Prostate gland (tissue), 2 donors: Measurements from ENCODE around the gene H2AZ1.

Source experiments
- POLR2A ChIP-seq: fragments of 450-650 bp; IDR thresholded peaks from one replicate; pipeline ENCODE4 v1.6.1; 2016; ENCODE audit warnings: antibody characterized with exemption, mild to moderate bottlenecking
- TF ChIP-seq, protein P1 (sequence below), 4 experiments: fragments of 200-600 bp in 2 of 4; fragments of 450-650 bp in 2 of 4; sonication (generic) in 2 of 4; IDR thresholded peaks; 1 replicate in 3 of 4; 2 replicates in 1 of 4; pipeline ENCODE4 v1.5.1; 2016 to 2019; ENCODE audit warnings: antibody characterized with exemption in 4 of 4, mild to moderate bottlenecking in 2 of 4, moderate library complexity in 2 of 4

DNA sequence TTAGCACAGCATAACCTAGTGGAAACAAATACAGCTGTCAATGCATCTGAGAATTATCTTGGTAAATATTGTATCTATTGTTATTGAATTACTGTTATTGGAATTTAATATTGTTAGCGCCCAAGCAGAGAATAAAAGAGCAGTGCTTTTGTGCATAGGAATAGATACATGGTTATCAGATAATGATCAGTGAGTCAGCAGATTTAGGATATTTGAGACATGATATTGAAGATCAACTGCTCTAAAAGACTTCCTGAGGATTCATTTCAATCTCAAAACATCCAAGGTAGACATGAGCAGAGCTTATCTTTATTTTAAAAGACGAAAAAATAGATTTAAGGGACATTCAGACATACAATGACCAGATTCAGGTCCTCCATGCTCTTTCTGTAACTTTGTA lies 10.6 kb upstream of the H2AZ1 start:
- TF ChIP-seq, protein P1, sequence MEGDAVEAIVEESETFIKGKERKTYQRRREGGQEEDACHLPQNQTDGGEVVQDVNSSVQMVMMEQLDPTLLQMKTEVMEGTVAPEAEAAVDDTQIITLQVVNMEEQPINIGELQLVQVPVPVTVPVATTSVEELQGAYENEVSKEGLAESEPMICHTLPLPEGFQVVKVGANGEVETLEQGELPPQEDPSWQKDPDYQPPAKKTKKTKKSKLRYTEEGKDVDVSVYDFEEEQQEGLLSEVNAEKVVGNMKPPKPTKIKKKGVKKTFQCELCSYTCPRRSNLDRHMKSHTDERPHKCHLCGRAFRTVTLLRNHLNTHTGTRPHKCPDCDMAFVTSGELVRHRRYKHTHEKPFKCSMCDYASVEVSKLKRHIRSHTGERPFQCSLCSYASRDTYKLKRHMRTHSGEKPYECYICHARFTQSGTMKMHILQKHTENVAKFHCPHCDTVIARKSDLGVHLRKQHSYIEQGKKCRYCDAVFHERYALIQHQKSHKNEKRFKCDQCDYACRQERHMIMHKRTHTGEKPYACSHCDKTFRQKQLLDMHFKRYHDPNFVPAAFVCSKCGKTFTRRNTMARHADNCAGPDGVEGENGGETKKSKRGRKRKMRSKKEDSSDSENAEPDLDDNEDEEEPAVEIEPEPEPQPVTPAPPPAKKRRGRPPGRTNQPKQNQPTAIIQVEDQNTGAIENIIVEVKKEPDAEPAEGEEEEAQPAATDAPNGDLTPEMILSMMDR (IDR thresholded peaks at IDR 0.05): no peak
- TF ChIP-seq POLR2A: no peak
